Stimulated activated CD4-positive, alpha-beta T cell treated with anti-CD3 and anti-CD28 coated beads, Interleukin-12 subunit alpha, Interleukin-12 subunit beta, amount 100 ng/mL, for 24 hours (primary cell): ENCODE results near the gene KCNIP4.

ENCODE experiments used
- DNase-seq, 2 experiments: peaks; one replicate each; pipeline ENCODE4 v3.0.0-alpha.2; 2020; ENCODE audit warnings: low read depth in 2 of 2

Gene KCNIP4

GRCh38 chr4:21061902-21062301, 886.7 kb downstream of the KCNIP4 start:
- DNase-seq: no peak

- DNase-seq: no peak
Observed at GRCh38 chr4:21046141-21046540, 902.4 kb downstream of the KCNIP4 start.

GRCh38 chr4:21045119-21045518, 903.5 kb downstream of the KCNIP4 start:
- no peak for DNase-seq

GRCh38 chr4:21041708-21042107, 906.9 kb downstream of the KCNIP4 start:
- DNase-seq: no peak

GRCh38 chr4:21034728-21035127, 913.8 kb downstream of the KCNIP4 start:
- DNase-seq: no peak

- no peak for DNase-seq
Observed at GRCh38 chr4:21032089-21032645, 916.4 kb downstream of the KCNIP4 start.

- no peak for DNase-seq
Observed at GRCh38 chr4:21018817-21019216, 929.8 kb downstream of the KCNIP4 start.

GRCh38 chr4:21013501-21013900, 935.1 kb downstream of the KCNIP4 start:
- DNase-seq: no peak

- DNase-seq: no peak
Observed at GRCh38 chr4:21012851-21013331, 935.7 kb downstream of the KCNIP4 start.

GRCh38 chr4:21011106-21011505, 937.5 kb downstream of the KCNIP4 start:
- DNase-seq: no peak

GRCh38 chr4:21009956-21010355, 938.6 kb downstream of the KCNIP4 start:
- DNase-seq: no peak

- no peak for DNase-seq
Observed at GRCh38 chr4:21005647-21006046, 942.9 kb downstream of the KCNIP4 start.

GRCh38 chr4:21002976-21003375, 945.6 kb downstream of the KCNIP4 start:
- DNase-seq: no peak

GRCh38 chr4:21002286-21002685, 946.3 kb downstream of the KCNIP4 start:
- DNase-seq: no peak

GRCh38 chr4:21001490-21001889, 947.1 kb downstream of the KCNIP4 start:
- no peak for DNase-seq

GRCh38 chr4:20997886-20998285, 950.7 kb downstream of the KCNIP4 start:
- no peak for DNase-seq

GRCh38 chr4:20995610-20996009, 953.0 kb downstream of the KCNIP4 start:
- no peak for DNase-seq

- DNase-seq: no peak
Observed at GRCh38 chr4:20995015-20995414, 953.6 kb downstream of the KCNIP4 start.

GRCh38 chr4:20992002-20992401, 956.6 kb downstream of the KCNIP4 start:
- no peak for DNase-seq

GRCh38 chr4:20987191-20987590, 961.4 kb downstream of the KCNIP4 start:
- no peak for DNase-seq

- DNase-seq: no peak
Observed at GRCh38 chr4:20984576-20984836, 964.1 kb downstream of the KCNIP4 start.

- no peak for DNase-seq
Observed at GRCh38 chr4:20983763-20984575, 964.6 kb downstream of the KCNIP4 start.

- DNase-seq: no peak
Observed at GRCh38 chr4:20982544-20982943, 966.0 kb downstream of the KCNIP4 start.

GRCh38 chr4:20960291-20960690, 988.3 kb downstream of the KCNIP4 start:
- no peak for DNase-seq
